NCI-H2227 treated with DMSO at 0.1 percent for 48 hours (cell line): ENCODE measurements around the gene PDCD10.

Experiments used
- DNase-seq: peaks from one replicate; lab custom pipeline; 2025; lab: John Stamatoyannopoulos, UW

PDCD10 gene

DNA sequence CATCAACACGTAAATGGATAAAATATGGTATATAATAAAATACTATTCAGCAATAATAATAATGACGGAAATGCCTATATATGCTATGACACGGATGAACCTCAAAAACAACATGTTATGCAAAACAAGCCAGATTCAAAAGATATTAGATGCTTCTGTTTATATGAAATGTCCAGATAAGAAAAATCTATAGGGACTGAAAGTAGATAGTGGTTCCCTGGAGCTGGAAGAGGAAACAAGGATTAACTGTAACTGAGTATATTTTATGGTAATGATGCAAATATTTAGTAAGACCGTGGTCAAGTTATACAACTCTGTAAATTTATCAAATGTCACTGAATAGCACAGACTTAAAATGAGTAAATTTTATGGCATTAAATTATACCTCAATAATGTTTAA is 55.2 kb downstream of the PDCD10 start:
- no peak for DNase-seq

DNA sequence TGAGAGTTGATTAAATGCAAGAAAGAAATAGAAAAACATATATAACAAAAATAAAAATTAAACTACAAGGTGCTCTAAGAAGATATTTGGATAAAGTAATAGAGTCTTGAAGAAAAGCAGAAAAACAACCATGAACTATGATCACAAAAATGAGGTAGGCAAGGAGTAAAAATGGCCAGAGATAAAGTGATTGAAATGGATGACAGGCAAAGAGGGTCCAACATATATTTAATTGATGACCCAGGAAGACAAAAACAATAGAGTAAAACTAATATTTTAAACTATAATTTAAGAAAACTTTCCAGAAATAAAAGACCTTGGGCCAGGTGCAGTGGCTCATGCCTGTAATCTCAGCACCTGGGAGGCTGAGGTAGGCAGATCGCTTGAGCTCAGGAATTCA is 58.8 kb downstream of the PDCD10 start:
- DNase-seq: no peak

DNA sequence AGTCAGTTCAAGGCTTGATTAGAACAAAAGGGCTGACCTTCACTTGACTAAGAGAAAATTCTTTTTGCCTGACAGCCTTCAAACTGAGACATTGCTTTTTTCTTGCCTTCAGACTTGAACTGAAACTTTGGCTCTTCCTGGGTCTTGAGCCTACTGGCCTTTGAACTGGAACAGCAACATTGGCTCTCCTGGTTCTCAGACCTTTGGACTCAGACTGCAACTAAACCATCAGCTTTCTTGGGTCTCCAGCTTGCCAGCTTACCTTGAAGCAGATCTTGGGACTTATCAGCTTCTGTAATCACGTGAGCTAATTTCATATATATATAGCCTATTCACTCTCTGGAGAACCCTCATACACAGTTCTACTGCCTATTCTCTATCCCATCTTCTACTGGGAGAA is 61.5 kb downstream of the PDCD10 start:
- no peak for DNase-seq

DNA sequence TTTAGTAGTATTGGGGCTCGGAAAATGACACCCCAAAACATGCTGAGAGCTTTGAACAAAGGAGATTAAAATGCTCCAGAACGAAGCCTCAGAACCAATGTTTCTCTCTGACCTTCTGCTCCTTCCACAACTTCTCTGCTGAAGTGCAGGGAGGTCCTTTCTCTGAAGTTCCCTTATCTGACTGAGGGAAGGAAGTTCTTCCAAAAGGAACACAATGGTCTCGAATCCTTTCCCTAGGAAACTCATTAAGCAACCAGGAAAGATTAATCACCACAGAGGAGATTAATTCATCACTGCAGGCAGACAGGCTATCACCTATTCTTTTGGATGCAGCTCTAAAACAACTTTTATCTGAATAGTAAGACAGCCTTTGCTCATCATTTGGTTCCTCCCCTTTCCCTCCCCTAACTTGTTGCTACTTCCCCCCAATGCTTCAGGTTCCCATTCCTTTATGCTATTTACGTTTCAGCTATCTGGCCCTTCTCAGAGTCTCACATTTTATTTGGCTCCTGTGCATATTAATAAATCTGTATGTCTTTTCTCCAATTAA is 62.7 kb downstream of the PDCD10 start:
- DNase-seq: no peak

DNA sequence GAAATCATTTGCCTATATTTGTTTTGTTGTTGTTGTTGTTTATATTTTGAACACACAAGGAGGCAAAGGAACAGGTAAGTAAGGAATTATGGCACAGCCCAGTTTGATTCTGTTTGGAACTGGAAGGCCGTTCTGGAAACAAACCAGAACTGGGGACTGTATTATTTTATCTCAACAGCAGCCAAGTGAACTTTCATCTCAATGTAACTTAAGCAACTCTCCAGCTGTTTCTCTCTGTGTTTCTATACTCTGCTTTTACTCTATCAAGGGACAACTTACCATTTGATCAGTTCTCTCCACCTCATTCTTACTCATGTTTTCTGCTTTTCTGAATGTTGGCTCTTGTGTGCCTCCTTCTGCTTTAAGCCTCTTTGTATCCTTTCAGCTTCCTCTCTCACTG is 65.0 kb downstream of the PDCD10 start:
- DNase-seq: no peak

DNA sequence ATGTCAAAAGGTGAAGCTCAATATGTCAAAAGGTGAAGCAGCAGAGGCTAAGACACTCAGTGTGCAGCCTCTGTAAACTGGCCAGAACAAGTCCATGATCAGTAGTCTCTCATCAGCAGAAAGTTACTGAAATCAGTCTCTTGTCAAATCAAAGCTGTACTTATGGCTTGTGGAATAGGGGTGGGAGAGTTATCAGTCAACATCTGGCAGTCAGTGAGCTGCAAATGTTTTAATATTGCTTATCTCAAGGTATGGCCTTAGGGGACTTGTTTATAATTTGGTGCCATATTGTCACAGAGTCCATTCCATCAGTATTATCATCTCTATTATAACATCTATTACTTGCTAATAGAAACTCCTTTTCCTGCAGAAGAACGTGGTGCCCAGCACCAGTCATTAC is 66.0 kb downstream of the PDCD10 start:
- DNase-seq: no peak

DNA sequence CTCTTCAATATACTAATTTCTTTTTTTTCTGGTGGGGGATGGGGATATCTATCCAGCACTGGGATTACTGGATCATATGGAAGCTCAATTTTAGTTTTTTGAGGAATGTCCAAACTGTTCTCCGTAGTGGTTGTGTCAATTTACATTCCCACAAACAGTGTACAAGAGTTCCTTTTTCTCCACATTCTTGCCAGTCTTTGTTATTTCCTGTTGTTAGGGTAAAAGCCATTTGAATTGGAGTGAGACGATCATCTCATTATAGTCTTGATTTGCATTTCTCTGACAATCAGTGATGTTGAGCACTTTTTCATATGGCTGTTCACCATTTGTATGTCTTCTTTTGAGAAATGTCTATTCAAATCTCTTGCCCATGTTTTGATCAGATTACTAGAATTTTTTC is 68.1 kb downstream of the PDCD10 start:
- DNase-seq: no peak

DNA sequence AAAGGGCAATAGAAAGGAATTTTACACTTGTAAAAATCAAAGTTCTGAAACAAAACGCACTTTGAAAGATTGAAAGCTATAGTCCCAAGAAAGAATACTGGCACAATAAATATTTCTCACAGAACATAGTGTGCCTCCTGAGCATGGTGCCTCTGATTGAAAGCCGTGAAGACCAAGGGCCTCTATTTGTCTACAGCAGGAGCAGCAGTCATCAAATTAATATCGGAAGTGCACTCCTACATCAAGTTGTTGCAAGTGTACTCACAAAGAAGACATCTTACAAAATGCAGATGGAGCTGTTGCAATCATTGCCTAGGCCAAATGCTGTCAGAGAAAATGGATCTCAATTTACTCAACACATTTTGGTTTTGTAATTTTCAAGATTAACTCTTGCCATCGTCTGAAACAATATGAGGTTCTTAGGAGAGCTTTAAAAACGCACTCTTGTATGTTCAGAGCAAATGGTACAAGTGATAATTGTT is 71.7 kb downstream of the PDCD10 start:
- DNase-seq: no peak

DNA sequence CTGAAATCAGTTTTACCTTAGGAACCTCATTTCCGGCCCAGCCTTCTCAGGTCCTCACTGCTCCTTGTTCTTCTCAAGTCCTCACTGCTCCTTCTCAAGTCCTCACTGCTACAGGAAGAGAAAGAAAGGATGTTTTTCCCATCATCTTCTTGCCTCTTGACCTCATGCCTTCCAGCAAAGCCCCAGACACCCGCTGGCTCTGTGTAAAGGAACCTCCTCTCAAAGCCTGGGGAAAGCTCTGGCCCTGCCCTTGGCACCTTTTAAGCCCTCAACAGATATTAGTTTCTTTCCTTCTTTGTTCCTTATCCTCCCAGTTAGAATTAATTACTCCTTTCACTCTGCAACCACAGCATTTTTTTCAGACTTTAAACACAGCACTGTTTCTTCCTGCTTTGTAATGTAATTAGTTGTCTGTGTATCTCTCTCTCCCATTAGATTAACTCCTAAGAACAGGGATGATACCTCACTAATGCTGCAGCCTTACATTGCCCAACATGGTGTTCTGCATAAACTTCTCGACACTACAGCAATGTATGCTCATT is 76.9 kb downstream of the PDCD10 start:
- no peak for DNase-seq

DNA sequence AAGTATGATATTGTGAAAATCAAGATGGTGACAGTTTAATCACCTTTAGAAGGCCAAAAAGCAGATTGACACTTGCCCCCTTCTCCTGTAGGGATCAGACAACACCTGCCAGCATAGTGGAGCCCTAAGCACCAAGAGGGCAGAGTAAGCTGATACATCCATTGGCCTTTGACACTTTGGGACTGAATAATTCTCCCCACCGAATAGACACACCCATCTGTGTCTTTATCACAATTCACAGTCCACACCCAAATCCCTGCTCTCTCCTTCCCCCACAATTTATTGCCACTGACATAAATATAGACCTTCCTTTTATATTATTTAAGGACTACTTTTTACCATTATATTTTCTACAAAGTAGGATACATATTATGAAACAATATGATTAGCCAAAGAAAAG is 77.9 kb downstream of the PDCD10 start:
- no peak for DNase-seq

DNA sequence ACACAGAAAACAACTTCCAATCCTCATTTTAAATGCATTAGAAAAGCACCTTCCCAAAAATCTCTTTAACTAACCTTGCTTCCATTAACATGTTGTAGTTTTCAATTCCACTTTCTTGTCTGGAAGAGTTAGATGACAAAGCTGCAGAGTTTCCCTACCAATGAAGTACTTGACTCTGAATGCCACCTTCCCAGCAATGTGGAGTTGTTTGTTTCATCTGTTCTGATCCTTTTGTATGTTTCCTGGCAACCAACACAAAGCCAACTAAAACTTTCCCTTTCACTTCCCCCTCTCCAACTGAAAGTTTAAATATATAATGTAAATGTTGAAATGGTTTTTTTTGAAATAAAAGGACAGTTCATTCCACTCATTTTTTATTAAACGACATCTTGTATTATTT is 80.9 kb downstream of the PDCD10 start, which contains the start of gene WDR49:
Gene WDR49, minus strand, starts transcription at position 183 of the 400 bp plus-strand sequence. CDS start 517 bp downstream, outside the sequence.
- no peak for DNase-seq

DNA sequence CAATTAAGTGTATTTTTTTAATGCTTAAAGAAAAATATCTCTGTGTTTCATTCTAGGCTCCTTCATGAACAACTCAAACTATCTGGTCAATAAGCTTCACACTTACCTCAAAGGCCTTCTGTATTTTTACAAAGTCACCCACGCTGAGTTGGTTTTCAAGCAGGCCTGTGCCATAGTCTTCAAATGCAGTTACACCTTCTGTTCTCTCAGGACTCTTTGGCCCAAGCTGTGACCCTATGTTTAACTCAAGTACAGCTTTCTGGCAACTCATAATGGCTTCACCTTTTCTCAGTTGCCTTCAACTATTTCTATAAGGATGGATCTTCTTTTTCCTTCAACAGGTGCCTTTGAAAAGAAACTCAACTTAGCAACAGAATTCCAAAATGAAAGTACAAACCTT is 81.5 kb downstream of the PDCD10 start:
- no peak for DNase-seq

DNA sequence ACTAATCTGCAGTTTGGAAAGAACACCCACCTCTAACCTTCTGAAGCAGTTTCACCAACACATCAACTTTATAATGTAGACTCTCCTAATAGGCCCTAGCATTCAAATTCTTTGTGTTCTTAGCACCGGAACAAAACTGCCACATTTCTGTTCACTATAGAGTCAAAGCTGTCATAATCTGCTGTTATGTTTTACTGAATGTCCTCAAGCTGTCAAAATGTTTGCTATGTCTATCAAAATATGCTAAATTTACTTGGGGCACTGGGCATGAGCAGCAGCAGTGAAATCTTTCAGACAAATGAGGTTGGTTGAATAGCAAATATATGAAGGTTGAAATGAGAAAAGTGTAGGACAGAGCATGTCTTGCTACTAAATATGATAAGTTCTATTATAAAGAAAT is 82.9 kb downstream of the PDCD10 start:
- no peak for DNase-seq

DNA sequence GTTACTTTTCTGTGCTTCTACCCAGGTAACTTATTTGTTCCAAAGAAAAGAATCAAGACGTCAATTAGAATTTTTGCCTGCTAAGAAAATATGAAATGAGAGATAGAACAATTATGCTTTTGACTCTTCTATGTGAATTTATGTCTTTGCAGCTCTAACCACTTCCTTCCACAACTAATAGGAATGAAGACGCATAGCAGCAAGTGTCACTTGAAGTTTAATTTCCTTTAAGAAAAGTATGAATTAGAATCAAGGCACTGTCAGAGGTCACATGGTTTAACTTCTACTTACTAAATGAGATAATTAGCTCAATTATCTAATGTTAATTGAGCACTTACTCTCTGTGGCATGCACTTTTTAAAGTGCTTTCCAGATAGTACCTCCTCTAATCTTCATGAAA is 84.2 kb downstream of the PDCD10 start:
- DNase-seq: no peak

DNA sequence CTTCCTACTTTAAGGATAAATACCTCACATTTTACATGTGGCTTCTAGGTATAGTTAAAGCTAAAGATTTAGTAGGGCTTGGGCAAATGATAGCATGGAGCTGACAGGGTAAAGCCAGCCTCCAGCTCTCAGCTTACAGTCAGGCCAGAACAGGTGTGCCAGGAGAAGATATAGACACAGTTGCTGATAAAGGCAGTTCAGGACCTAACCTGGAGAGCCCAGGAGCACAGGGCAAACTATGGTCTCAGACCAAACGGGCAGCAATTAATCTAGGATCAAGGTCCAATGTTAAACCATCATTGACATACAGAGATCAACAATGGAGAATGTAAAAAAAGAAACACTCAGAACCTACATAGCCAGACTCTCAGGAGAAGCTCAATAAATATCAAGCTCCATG is 84.9 kb downstream of the PDCD10 start:
- DNase-seq: no peak

DNA sequence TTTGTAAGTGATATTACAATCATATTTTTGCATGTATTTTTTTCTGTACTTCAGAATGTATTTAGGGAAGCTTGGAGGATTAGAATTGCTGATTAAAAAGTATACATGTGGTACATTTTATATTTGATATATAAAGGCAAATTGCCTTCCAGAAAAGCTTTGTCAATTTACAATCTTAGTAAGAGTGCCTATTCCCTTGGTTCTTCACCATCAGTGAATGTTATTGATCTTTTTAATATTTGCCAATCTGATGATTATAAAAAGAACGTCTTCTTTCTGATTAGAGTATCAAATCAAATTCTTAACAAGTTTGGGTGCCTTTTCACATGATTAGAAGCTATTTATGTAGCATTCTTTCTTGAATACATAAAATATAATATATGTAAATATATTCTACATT is 90.1 kb downstream of the PDCD10 start:
- DNase-seq: no peak
